HCT116 (cell line): ENCODE results near the gene BIN2. TPM values are rescaled to one million over a fixed set of nuclear protein-coding genes. Genes with fewer than 3 reads are reported as not detected.

Experiments used
- ATAC-seq: fragments of 200-7000 bp; cut with Tn5 transposase; 2 replicates; pipeline ENCODE4 v1.9.1; 2020; ENCODE audit warnings: mild to moderate bottlenecking, moderate library complexity
- BruUV-seq: library from RNA; stranded (reverse); fragments of 400-500 nt; replicated peaks from 2 replicates; lab custom pipeline; 2021; lab: Mats Ljungman, UMichigan
- CTCF ChIA-PET: fragments of 300-600 bp; sonication (Branson Sonifier 250); formaldehyde crosslinking; loops from one replicate; lab custom pipeline; 2021; ENCODE audit warnings: antibody characterized with exemption; lab: Charles Lee
- POLR2A ChIA-PET: fragments of 300-600, 350-600 bp; sonication (Branson Sonifier 250); formaldehyde crosslinking; loops from one replicate; lab custom pipeline; 2021; ENCODE audit warnings: antibody characterized with exemption; lab: Charles Lee
- RAD21 ChIA-PET, 2 experiments: fragments of 300-600 bp; sonication (Branson Sonifier 250); formaldehyde crosslinking; loops; one replicate each; lab custom pipeline; 2023; ENCODE audit warnings: low total read pairs in 2 of 2; ENCODE audit not compliant: uncharacterized antibody in 2 of 2, unreplicated experiment in 2 of 2, low non-redundant PET in 1 of 2; lab: Charles Lee
- DNase-seq: peaks from one replicate; pipeline ENCODE4 v3.0.0-alpha.2; 2010; ENCODE audit warnings: low read depth, low spot score
- H2AFZ ChIP-seq: fragments of 200-600 bp; shearing (Covaris generic), sonication (generic); 2 replicates; pipeline ENCODE4 v1.6.1; 2017; ENCODE audit warnings: low read depth, mixed run types, mixed read lengths, antibody characterized with exemption, low read length; ENCODE audit not compliant: poor library complexity, severe bottlenecking
- H3K27ac ChIP-seq: 2 replicates; pipeline ENCODE4 v1.5.1; 2012; ENCODE audit warnings: low read depth, low read length
- H3K27me3 ChIP-seq: fragments of 200-600 bp; sonication (generic); 2 replicates; pipeline ENCODE4 v1.6.1; 2016; ENCODE audit warnings: mixed run types, low read length, mixed read lengths; ENCODE audit not compliant: insufficient read depth
- H3K36me3 ChIP-seq, 2 experiments: fragments of 200-500 bp in 1 of 2; fragments of 200-600 bp in 1 of 2; sonication (Bioruptor generic) in 1 of 2; sonication (generic) in 1 of 2; 2 replicates each; pipeline versions ENCODE4 v1.5.1 to v1.6.1; 2014 to 2016; ENCODE audit warnings: low read length in 2 of 2, inconsistent platforms in 1 of 2, mixed read lengths in 1 of 2, mixed run types in 1 of 2; ENCODE audit not compliant: insufficient read depth in 2 of 2, control insufficient read depth in 1 of 2
- H3K4me1 ChIP-seq, 2 experiments: fragments of 200-600 bp in 1 of 2; sonication (generic) in 1 of 2; 2 replicates each; pipeline versions ENCODE4 v1.5.1 to v1.6.1; 2012 to 2017; ENCODE audit warnings: low read length in 2 of 2, inconsistent platforms in 1 of 2, mild to moderate bottlenecking in 1 of 2, mixed read lengths in 1 of 2, mixed run types in 1 of 2, moderate library complexity in 1 of 2; ENCODE audit not compliant: insufficient read depth in 2 of 2, control insufficient read depth in 1 of 2
- H3K4me2 ChIP-seq: fragments of 200-600 bp; sonication (generic); 2 replicates; pipeline ENCODE4 v1.6.1; 2017; ENCODE audit warnings: mixed run types, low read length, mixed read lengths
- H3K4me3 ChIP-seq, 2 experiments: fragments of 200-600 bp in 1 of 2; sonication (generic) in 1 of 2; replicated peaks in 1 of 2; 2 replicates each; pipeline ENCODE4 v1.5.1; 2011 to 2016; ENCODE audit warnings: low read length in 2 of 2, control low read depth in 1 of 2, low read depth in 1 of 2, mild to moderate bottlenecking in 1 of 2, mixed read lengths in 1 of 2, mixed run types in 1 of 2
- H3K79me2 ChIP-seq: fragments of 200-600 bp; sonication (generic); 2 replicates; pipeline ENCODE4 v1.6.1; 2017; ENCODE audit warnings: mild to moderate bottlenecking, mixed run types, low read length, moderate library complexity, mixed read lengths; ENCODE audit not compliant: insufficient read depth
- H3K9ac ChIP-seq: fragments of 200-600 bp; sonication (generic); 2 replicates; pipeline ENCODE4 v1.6.1; 2016; ENCODE audit warnings: low read length, mixed read lengths
- H3K9me2 ChIP-seq: fragments of 200-600 bp; sonication (generic), shearing (Covaris generic); 2 replicates; pipeline ENCODE4 v1.6.1; 2017; ENCODE audit warnings: mixed run types, mild to moderate bottlenecking, moderate library complexity; ENCODE audit not compliant: insufficient read depth
- H3K9me3 ChIP-seq, 2 experiments: fragments of 200-500 bp in 1 of 2; fragments of 200-600 bp in 1 of 2; sonication (Bioruptor generic) in 1 of 2; sonication (generic) in 1 of 2; 2 replicates each; pipeline ENCODE4 v1.6.1; 2014 to 2017; ENCODE audit warnings: low read length in 2 of 2, mixed read lengths in 2 of 2, inconsistent platforms in 1 of 2, low read depth in 1 of 2, mild to moderate bottlenecking in 1 of 2, mixed run types in 1 of 2, moderate library complexity in 1 of 2; ENCODE audit not compliant: control insufficient read depth in 1 of 2, insufficient read depth in 1 of 2
- H4K20me1 ChIP-seq: fragments of 200-600 bp; sonication (generic), shearing (Covaris generic); 2 replicates; pipeline ENCODE4 v1.6.1; 2017; ENCODE audit warnings: mixed run types, mild to moderate bottlenecking, moderate library complexity; ENCODE audit not compliant: insufficient read depth
- CBX3 ChIP-seq: IDR thresholded peaks from 2 replicates; pipeline ENCODE4 v1.6.1; 2012; ENCODE audit warnings: low read depth
- CEBPB ChIP-seq: IDR thresholded peaks from 2 replicates; pipeline ENCODE4 v1.6.1; 2012; ENCODE audit warnings: low read depth
- CTCF ChIP-seq, 3 experiments: fragments of 200-600 bp in 1 of 3; sonication (generic) in 1 of 3; IDR thresholded peaks in 2 of 3; conservative IDR thresholded peaks in 1 of 3; 2 replicates each; pipeline ENCODE4 v1.5.1; 2012 to 2017; ENCODE audit warnings: low read depth in 2 of 3, low read length in 2 of 3, antibody characterized with exemption in 1 of 3, borderline replicate concordance in 1 of 3, control low read depth in 1 of 3, mild to moderate bottlenecking in 1 of 3, mixed read lengths in 1 of 3, mixed run types in 1 of 3, moderate library complexity in 1 of 3; ENCODE audit not compliant: insufficient read depth in 1 of 3
- EGR1 ChIP-seq: IDR thresholded peaks from 2 replicates; pipeline ENCODE4 v1.6.1; 2012; ENCODE audit warnings: low read depth
- EZH2 ChIP-seq: fragments of 200-600 bp; sonication (generic); IDR thresholded peaks from 2 replicates; pipeline ENCODE4 v1.6.1; 2017; ENCODE audit warnings: antibody characterized with exemption, mixed run types
- FOSL1 ChIP-seq: IDR thresholded peaks from 2 replicates; pipeline ENCODE4 v1.6.1; 2012; ENCODE audit warnings: low read depth
- POLR2A ChIP-seq: IDR thresholded peaks from 2 replicates; pipeline ENCODE4 v1.7.0; 2011; ENCODE audit warnings: borderline replicate concordance; ENCODE audit not compliant: insufficient read depth, insufficient read length; ENCODE audit errors: extremely low read depth
- RAD21 ChIP-seq: IDR thresholded peaks from 2 replicates; pipeline ENCODE4 v1.6.1; 2012; ENCODE audit warnings: low read depth, mild to moderate bottlenecking
- REST ChIP-seq: IDR thresholded peaks from 2 replicates; pipeline ENCODE4 v1.6.1; 2012; ENCODE audit warnings: low read depth
- SIN3A ChIP-seq: IDR thresholded peaks from 2 replicates; pipeline ENCODE4 v1.6.1; 2012; ENCODE audit warnings: low read depth
- SP1 ChIP-seq: IDR thresholded peaks from 2 replicates; pipeline ENCODE4 v1.6.1; 2012; ENCODE audit warnings: low read depth
- SRF ChIP-seq: IDR thresholded peaks from 2 replicates; pipeline ENCODE4 v1.6.1; 2012; ENCODE audit warnings: low read depth
- TCF7L2 ChIP-seq: IDR thresholded peaks from 2 replicates; pipeline ENCODE4 v1.7.0; 2011; ENCODE audit warnings: borderline replicate concordance, inconsistent platforms; ENCODE audit not compliant: insufficient read depth, insufficient read length; ENCODE audit errors: extremely low read depth
- YY1 ChIP-seq: IDR thresholded peaks from 2 replicates; pipeline ENCODE4 v1.6.1; 2011; ENCODE audit warnings: low read length, low read depth, moderate library complexity, mild to moderate bottlenecking; ENCODE audit not compliant: insufficient replicate concordance; ENCODE audit errors: extremely low read depth
- ZBTB33 ChIP-seq: IDR thresholded peaks from 2 replicates; pipeline ENCODE4 v1.6.1; 2011; ENCODE audit warnings: mild to moderate bottlenecking, low read length, moderate library complexity; ENCODE audit not compliant: insufficient replicate concordance; ENCODE audit errors: extremely low read depth
- ZFX ChIP-seq: fragments of 450-650 bp; IDR thresholded peaks from 2 replicates; pipeline ENCODE4 v1.6.1; 2017
- ZNF274 ChIP-seq: fragments of 200-500 bp; sonication (Bioruptor generic); IDR thresholded peaks from 2 replicates; pipeline ENCODE4 v1.6.1; 2014; ENCODE audit warnings: mild to moderate bottlenecking, low read depth, low read length, inconsistent platforms
- intact Hi-C: fragments of 100-400 bp; cut with micrococcal nuclease; formaldehyde crosslinking; loops from 2 replicates; pipeline ENCODE4 v1.10.0; 2022
- total RNA-seq: library from RNA; stranded (reverse); gene quantifications from one replicate; pipeline ENCODE4 v1.2.1, GENCODE V29; 2021; ENCODE audit not compliant: unreplicated experiment

The BIN2 gene
- total RNA-seq, 1 experiment from 2014 or later: 0.22 TPM

GRCh38 chr12:51362747-51363342 is 38.9 kb upstream of the BIN2 start:
- Histone ChIP-seq H3K9me2 (no peaks in the 10 kb centered on the region), H3K27me3 (no peaks in the 10 kb centered on the region), H3K9ac (no peak overlapping the region), H3K27ac (no peak overlapping the region), H3K4me2 (no peak overlapping the region), H3K79me2 (no peaks in the 10 kb centered on the region), H4K20me1 (no peaks in the 10 kb centered on the region), H3K4me3 (no peak overlapping the region), H2AFZ (no peak overlapping the region), H3K9me3 (no peaks in the 10 kb centered on the region), H3K36me3 (peaks cover 2 to 7% of the 10 kb centered on the region in 2 experiments; a peak in 2 of 4 replicates), H3K4me1 (no peaks in the 10 kb centered on the region)
- BruUV-seq: no TSS peak
- RAD21 ChIA-PET: no interaction called here
- TF ChIP-seq CTCF (IDR thresholded peaks at IDR 0.05 in 2 of 3, conservative IDR thresholded peaks at IDR 0.05 in 1 of 3; ENCODE audit: borderline replicate concordance in 1 of 3, insufficient read depth in 1 of 3, low read depth in 2 of 3, low read length in 2 of 3): no peak
- no peak for TF ChIP-seq CEBPB
- no peak for TF ChIP-seq POLR2A
- TF ChIP-seq SP1: no peak
- TF ChIP-seq SIN3A: no peak
- TF ChIP-seq EZH2: no peak
- TF ChIP-seq REST: no peak
- TF ChIP-seq FOSL1: no peak
- TF ChIP-seq YY1: no peak
- TF ChIP-seq ZNF274: no peak
- TF ChIP-seq SRF: no peak
- no peak for TF ChIP-seq RAD21
- TF ChIP-seq ZBTB33: no peak
- no peak for TF ChIP-seq ZFX
- no peak for TF ChIP-seq TCF7L2
- TF ChIP-seq CBX3: no peak
- TF ChIP-seq EGR1: no peak
- POLR2A ChIA-PET: no interaction called here
- CTCF ChIA-PET: no interaction called here
- intact Hi-C loops: no loop called here
- no peak for ATAC-seq
- no peak for DNase-seq
